Kidney (tissue), 14 donors: ENCODE measurements around the gene EDAR. TPM values are rescaled to one million over a fixed set of nuclear protein-coding genes. Genes with fewer than 3 reads are reported as not detected.

Experiments
- DNase-seq, 5 donors: peaks; one replicate each; pipeline ENCODE4 v3.0.0-alpha.2; 2013 to 2020
- FAIRE-seq: peaks from 2 replicates; lab custom pipeline; 2012; peaks lifted over from hg19 to GRCh38; lab: Jason Lieb, UNC
- H3K27ac ChIP-seq, 2 donors: one replicate each; pipeline ENCODE4 v1.7.0; 2013; ENCODE audit warnings: low read depth in 2 of 2, low read length in 2 of 2, inconsistent platforms in 1 of 2
- H3K27me3 ChIP-seq: one replicate; pipeline ENCODE4 v1.7.1; 2013; ENCODE audit warnings: low read length, inconsistent platforms; ENCODE audit not compliant: control insufficient read depth, insufficient read depth
- H3K36me3 ChIP-seq, 3 donors: one replicate each; pipeline versions ENCODE4 v1.7.0 to v1.7.1; 2013; ENCODE audit warnings: low read length in 3 of 3, control low read depth in 1 of 3, inconsistent platforms in 1 of 3; ENCODE audit not compliant: insufficient read depth in 3 of 3, control insufficient read depth in 2 of 3
- H3K4me1 ChIP-seq, 3 donors: one replicate each; pipeline versions ENCODE4 v1.7.0 to v1.7.1; 2013; ENCODE audit warnings: low read length in 3 of 3, inconsistent platforms in 1 of 3, low read depth in 1 of 3; ENCODE audit not compliant: control insufficient read depth in 2 of 3, insufficient read depth in 2 of 3
- H3K4me3 ChIP-seq, 3 donors: one replicate each; pipeline versions ENCODE4 v1.7.0 to v1.8.1; 2013; ENCODE audit warnings: low read length in 3 of 3, control low read depth in 1 of 3, inconsistent platforms in 1 of 3
- H3K9ac ChIP-seq, 3 donors: one replicate each; pipeline versions ENCODE4 v1.7.0 to v1.7.1; 2013; ENCODE audit warnings: low read length in 3 of 3, control low read depth in 1 of 3, inconsistent platforms in 1 of 3
- H3K9me3 ChIP-seq, 3 donors: one replicate each; pipeline versions ENCODE4 v1.7.0 to v1.7.1; 2013; ENCODE audit warnings: low read length in 3 of 3, control low read depth in 1 of 3, inconsistent platforms in 1 of 3; ENCODE audit not compliant: control insufficient read depth in 2 of 3, insufficient read depth in 1 of 3
- intact Hi-C: fragments of 100-400 bp; cut with DNase I; formaldehyde crosslinking; loops from one replicate; pipeline ENCODE4 v1.11.1; 2022
- polyA plus RNA-seq: library from polyadenylated mRNA; stranded (reverse); fragments of 350-450 nt; fragmentation: Illumina TruSeq; extraction: RNeasy Lipid Tissue Mini Kit (QIAGEN cat#74804); gene quantifications from one replicate; pipeline ENCODE4 v1.2.3, GENCODE V29; 2014; ENCODE audit warnings: low read depth, low replicate concordance; ENCODE audit not compliant: insufficient read depth
- total RNA-seq: library from RNA; stranded (reverse); fragmentation: NEBNext Ultra II Directional; extraction: Animal tissue kit (Norgen Biotek cat#: 25700); gene quantifications from one replicate; pipeline ENCODE4 v1.2.1, GENCODE V29; 2021
- TF ChIP-seq, protein P1 (sequence below): IDR thresholded peaks from 3 replicates; pipeline ENCODE4 v1.5.1; 2012; ENCODE audit warnings: mild to moderate bottlenecking, moderate library complexity, borderline replicate concordance; ENCODE audit not compliant: insufficient read depth; ENCODE audit errors: extremely low read depth
- donor health status: control.
- donor health status: control.
- donor health status: control.
- donor health status: control.
- donor health status: control.
- donor health status: DM: yes; HTN: yes; CAD: no.
- donor health status: Normal renal cell carcinoma (clear cell type).

EDAR gene
- total and polyA plus RNA-seq, 2 donors from 2014 or later: 0.17 to 3.1 TPM

DNA sequence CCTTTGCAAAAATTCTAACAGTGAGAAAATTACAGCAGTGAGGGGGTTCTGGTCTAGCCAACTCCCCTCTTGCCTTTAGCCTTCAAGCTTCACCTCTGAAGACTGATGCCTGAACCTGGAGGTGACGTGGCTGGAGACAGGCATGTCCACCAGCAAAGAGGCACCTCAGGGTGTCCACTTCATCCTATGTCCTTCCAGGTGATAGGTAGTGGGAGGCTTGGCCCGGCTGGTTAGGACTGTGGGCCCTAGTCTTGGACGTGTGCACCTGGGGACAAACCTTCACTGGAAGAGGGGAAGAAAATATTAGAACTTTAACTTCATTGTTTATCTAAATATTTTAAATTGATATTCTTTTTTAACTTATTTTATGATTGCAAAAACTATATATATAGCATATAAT lies 35.5 kb upstream of the EDAR start:
- H3K27ac ChIP-seq: no peak overlapping the region
- H3K9ac ChIP-seq: no peak overlapping the region
- no peak for DNase-seq
- no peaks in the 10 kb centered on the region for H3K27me3 ChIP-seq
- H3K4me1 ChIP-seq: no peaks in the 10 kb centered on the region
- no peak for FAIRE-seq
- TF ChIP-seq, protein P1, sequence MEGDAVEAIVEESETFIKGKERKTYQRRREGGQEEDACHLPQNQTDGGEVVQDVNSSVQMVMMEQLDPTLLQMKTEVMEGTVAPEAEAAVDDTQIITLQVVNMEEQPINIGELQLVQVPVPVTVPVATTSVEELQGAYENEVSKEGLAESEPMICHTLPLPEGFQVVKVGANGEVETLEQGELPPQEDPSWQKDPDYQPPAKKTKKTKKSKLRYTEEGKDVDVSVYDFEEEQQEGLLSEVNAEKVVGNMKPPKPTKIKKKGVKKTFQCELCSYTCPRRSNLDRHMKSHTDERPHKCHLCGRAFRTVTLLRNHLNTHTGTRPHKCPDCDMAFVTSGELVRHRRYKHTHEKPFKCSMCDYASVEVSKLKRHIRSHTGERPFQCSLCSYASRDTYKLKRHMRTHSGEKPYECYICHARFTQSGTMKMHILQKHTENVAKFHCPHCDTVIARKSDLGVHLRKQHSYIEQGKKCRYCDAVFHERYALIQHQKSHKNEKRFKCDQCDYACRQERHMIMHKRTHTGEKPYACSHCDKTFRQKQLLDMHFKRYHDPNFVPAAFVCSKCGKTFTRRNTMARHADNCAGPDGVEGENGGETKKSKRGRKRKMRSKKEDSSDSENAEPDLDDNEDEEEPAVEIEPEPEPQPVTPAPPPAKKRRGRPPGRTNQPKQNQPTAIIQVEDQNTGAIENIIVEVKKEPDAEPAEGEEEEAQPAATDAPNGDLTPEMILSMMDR: no peak
- no peaks in the 10 kb centered on the region for H3K9me3 ChIP-seq
- no peak overlapping the region for H3K4me3 ChIP-seq
- intact Hi-C loops: no loop called here
- H3K36me3 ChIP-seq: no peaks in the 10 kb centered on the region

DNA sequence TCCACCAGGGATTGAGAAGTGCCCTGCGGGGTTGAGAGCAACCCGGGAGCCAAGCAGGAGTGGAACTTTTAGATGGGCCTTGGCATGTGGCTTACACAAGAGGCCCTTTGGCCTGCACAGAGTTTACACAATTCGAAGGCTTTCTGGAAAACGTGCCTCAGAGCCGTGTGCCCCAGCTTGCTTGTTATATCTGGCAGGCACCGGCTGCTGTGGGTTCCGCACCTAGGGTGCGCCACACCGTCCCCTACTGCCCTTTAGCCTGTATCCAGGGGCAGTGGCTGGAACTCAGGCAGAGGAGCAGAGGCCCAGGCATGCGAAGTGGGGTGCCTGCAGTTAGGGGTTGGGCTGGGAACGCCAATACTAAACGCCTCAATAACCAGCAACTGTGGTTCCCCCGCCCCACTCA lies 32.9 kb upstream of the EDAR start:
- Histone ChIP-seq H3K4me1 (no peaks in the 10 kb centered on the region), H3K36me3 (no peaks in the 10 kb centered on the region), H3K9me3 (no peaks in the 10 kb centered on the region), H3K9ac (no peak overlapping the region), H3K4me3 (no peak overlapping the region), H3K27me3 (no peaks in the 10 kb centered on the region), H3K27ac (no peak overlapping the region)
- TF ChIP-seq, protein P1: no peak
- DNase-seq (no peak), FAIRE-seq (no peak)
- intact Hi-C loops: no loop called here

DNA sequence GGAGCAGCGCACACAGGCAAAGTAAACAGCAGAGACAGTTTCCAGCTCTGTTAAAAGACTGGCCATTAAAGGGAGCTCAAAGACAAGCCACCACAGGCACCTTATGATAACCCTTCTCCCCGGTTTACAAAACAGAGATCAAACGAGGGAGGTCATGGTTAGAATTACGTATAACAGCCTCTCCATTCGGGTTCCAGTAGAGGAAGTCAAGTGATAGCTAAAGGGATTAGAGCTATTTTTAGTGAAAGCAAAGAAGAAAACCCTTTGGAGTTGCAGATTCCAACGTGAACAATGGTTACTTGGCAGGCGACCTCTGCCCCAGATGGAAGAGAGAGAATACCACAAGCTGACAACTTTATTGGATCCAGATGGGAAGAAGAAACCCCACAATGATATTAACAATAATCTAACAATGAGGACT lies 31.2 kb upstream of the EDAR start:
- TF ChIP-seq, protein P1: no peak
- peak in 1 of 5 donors; percentile 23 for DNase-seq
- intact Hi-C loops: no loop called here
- Histone ChIP-seq H3K27ac (no peak overlapping the region), H3K9ac (no peak overlapping the region), H3K9me3 (no peaks in the 10 kb centered on the region), H3K27me3 (no peaks in the 10 kb centered on the region), H3K36me3 (no peaks in the 10 kb centered on the region), H3K4me1 (no peaks in the 10 kb centered on the region), H3K4me3 (no peak overlapping the region)
- FAIRE-seq: no peak

DNA sequence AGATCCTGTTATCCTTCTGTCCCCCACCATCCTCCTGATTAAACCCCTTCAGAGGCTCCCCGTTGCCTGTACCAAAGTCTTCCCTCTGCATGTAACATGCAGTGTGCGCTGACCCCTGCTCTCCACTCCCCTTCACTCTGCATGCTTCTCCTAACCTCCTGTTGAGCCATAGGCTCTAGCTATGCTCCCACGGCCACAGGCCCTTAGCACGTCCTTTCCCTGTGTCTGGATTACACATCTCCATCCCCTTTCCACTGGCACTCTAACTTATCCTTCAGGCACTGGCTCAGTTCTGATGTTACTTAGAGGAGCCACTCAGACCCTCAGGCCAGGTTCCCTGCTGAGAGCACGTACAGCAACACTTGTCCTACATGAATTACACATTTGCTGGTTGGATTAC lies 29.4 kb upstream of the EDAR start:
- no peaks in the 10 kb centered on the region for H3K36me3 ChIP-seq
- FAIRE-seq (no peak), DNase-seq (no peak)
- H3K9ac ChIP-seq: no peak overlapping the region
- no peaks in the 10 kb centered on the region for H3K9me3 ChIP-seq
- H3K27me3 ChIP-seq: no peaks in the 10 kb centered on the region
- no peak overlapping the region for H3K27ac ChIP-seq
- TF ChIP-seq, protein P1: no peak
- no peaks in the 10 kb centered on the region for H3K4me1 ChIP-seq
- H3K4me3 ChIP-seq: no peak overlapping the region
- intact Hi-C loops: no loop called here
